ENCODE results near the gene CDH12.

GRCh38 chr5:22892441-22892840 is 39.3 kb upstream of the CDH12 start:
- TF ChIP-seq POLR2AphosphoS5 (IDR thresholded peaks at IDR 0.05; ENCODE audit: insufficient read depth in 1 of 2, low read depth in 1 of 2): no peak
- no peak for TF ChIP-seq CTCF (IDR thresholded peaks at IDR 0.05)

All from vagina (tissue), 2 donors.